Left colon (tissue), 2 donors: ENCODE measurements around the gene PSMD1. TPM values are rescaled to one million over a fixed set of nuclear protein-coding genes. Genes with fewer than 3 reads are reported as not detected.
A peak's percentile ranks its signal among the peaks of the same experiment; 100 is the strongest.

Source experiments
- ATAC-seq: fragments of 200-7000 bp; cut with Tn5 transposase; one replicate; pipeline ENCODE4 v1.9.1; 2020; ENCODE audit warnings: mild to moderate bottlenecking, moderate library complexity
- DNase-seq, 2 donors: peaks; one replicate each; pipeline ENCODE4 v3.0.0-alpha.2; 2020
- intact Hi-C, 2 donors: fragments of 100-400 bp; cut with DNase I in 1 of 2; cut with micrococcal nuclease in 1 of 2; formaldehyde crosslinking; loops; one replicate each; pipeline versions ENCODE4 v1.11.2 to v1.14.0; 2022; cut with DNase I, micrococcal nuclease
- total RNA-seq, 2 donors: library from RNA; stranded (reverse); fragmentation: NEBNext Ultra II Directional; extraction: Animal tissue kit (Norgen Biotek cat#: 25700); gene quantifications; one replicate each; pipeline ENCODE4 v1.2.1, GENCODE V29; 2021
- donor health status: DM: no; HTN: no; CAD: no.
- donor health status: DM: yes; HTN: yes; CAD: no.

Gene PSMD1
- total RNA-seq, 2 donors from 2014 or later = 81.3 to 91.0 TPM

DNA sequence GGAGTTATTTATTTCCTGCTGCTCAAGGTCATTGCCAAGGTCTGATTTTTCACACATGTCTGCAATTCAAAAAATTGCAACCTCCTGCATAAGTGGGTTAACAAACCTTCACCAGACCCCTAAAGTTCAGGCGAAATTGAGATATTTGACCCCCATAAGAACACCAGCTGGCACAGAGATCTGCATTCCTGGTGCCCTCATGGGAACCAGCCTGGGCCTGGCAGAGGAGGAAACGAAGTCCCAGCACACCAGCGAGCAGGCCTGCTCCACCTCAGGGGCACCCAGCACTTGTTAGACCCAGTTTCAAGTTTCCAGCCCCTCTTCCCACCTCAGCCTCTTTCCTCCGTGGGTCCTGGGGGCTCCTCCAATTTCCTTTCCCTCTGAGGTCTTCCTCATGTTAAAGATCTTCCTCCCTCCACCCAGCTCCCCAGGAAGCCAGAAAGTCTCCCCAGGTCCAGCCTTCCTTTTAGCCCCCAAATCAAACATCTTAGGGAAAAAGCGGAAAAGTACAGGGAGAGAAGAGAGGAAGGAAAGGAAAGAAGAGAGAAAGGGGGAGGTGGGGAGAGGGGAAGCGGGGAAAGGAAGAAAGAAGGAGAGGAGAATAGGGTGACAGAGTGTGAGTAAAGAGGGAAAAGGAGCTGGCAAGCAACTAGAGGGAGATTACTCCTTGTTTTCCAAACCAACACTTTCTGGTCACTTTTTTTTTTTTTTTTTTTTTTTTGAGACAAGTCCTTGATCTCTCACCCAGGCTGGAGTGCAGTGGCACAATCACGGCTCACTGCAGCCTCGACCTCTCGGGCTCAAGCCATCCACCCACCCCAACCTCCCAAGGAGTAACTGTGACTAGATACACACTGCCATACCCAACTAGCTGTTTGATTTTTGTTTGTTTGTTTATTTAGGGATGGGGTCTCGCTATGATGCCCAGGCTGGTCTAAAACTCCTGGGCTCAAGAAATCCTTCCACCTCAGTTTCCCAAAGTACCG lies 23.2 kb upstream of the PSMD1 start:
- peak; percentile 0 for ATAC-seq

DNA sequence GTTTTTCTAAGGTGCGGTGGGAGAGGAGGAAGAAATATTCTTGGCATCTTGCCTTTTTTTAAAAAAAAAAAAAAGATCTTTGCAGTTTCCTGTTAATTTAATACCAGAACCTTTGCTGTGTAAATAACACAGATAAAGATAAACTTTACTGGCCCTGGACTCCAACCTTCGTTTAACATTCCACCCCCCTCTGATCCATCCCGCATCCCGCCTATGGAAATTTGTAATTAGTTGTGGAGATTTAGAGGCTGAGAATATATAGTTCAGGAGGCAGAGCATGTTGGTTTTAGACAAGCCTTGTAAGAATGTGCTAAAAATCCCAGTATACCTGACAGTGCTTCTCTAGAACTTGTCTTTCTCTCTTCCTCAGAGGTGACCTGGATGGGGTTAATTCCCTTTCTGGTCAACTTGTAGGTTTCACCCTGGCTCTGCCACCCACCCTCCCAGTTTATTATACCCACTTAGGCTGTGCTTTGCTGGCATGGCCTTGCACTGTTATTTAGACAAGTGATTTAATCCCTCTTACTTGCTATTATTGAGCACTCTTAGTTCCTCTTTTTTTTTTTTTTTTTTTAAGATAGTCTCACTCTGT lies 22.3 kb upstream of the PSMD1 start:
- intact Hi-C loops = no loop called here
- peak; percentile 67 for ATAC-seq
- peak in 1 of 2 donors; percentile 40 for DNase-seq

More for the DNA sequence above, 23.2 kb upstream of the PSMD1 start:
- intact Hi-C loops = no loop called here
- DNase-seq = no peak

DNA sequence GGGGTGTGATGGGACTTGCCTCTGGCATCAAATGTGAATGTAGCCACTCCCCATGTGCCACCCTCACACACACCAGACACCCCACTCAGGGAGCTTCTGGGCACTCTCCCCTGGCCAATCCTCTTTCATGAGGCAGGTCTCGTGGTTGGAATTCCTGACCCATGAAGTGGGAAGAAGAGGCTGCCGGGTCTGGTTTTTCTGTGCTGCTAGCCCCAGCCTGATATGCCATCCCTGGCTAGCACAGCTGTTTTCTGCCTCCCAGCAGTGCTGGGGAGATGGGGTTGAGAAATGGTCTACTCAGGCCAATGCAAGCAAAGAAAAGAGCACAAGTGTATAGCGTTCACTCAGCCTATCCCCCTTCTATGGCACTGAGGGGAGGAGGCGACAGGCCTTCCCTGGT lies 20.5 kb upstream of the PSMD1 start:
- intact Hi-C loops = no loop called here
- DNase-seq (no peak), ATAC-seq (no peak)

DNA sequence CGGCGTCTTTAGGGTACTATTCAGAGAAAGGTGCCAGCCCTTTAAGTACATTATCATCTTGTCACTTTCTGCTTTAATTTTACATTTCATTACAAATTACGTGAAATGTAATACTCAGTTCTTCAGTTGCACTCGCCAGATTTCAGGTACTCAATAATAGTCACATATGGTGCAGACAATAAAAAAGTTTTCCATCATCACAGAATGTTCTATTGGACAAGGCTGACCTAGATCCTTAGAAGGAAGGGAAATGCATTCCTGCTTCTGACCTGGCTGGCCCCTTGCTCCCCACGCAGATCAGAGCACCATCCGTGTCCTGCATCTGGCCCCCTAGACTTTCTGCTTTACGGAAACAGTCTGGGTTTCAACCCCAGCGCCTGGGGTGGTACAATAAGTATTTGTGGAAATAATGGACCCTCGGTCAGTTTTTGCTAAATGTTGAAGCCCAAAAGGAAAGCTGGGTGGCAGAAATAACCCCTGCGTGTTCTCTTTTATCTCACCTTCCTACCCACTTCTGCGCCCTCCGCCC lies 20.0 kb upstream of the PSMD1 start:
- ATAC-seq = no peak
- intact Hi-C loops = no loop called here
- DNase-seq = no peak

DNA sequence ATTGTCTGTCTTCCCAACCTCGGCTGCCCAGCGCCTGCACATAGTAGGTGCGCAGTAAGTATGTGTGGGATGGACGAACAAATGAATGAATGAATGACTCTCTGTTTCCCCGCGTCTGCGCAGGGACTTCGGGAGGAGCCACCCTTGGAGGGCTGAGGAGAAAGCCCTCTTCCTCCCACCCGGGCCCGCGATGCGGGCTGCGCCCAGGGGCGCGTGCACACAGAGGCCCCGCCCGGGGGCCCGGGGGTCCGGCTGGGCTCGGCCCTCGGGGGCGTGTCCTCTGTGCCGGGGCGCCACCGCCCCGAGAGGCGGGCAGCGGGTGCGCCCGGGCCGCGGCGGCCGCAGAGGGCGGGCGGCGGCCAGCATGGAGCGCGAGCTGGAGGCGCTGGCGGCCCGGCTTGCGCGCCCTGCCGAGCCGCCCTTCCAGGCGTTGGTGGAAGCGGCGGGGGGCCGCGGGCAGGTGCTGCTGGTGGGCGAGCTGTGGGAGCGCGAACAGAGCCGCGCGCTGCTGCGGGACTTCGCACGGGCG lies 19.4 kb upstream of the PSMD1 start, which contains the start of gene C2orf72:
Gene C2orf72, plus strand, starts transcription at position 322 of the 529 bp plus-strand sequence. Its CDS starts 43 bp downstream, at position 365.
- peak in 1 of 2 donors; percentile 46 for DNase-seq
- intact Hi-C loops = no loop called here
- ATAC-seq = peak; percentile 56

DNA sequence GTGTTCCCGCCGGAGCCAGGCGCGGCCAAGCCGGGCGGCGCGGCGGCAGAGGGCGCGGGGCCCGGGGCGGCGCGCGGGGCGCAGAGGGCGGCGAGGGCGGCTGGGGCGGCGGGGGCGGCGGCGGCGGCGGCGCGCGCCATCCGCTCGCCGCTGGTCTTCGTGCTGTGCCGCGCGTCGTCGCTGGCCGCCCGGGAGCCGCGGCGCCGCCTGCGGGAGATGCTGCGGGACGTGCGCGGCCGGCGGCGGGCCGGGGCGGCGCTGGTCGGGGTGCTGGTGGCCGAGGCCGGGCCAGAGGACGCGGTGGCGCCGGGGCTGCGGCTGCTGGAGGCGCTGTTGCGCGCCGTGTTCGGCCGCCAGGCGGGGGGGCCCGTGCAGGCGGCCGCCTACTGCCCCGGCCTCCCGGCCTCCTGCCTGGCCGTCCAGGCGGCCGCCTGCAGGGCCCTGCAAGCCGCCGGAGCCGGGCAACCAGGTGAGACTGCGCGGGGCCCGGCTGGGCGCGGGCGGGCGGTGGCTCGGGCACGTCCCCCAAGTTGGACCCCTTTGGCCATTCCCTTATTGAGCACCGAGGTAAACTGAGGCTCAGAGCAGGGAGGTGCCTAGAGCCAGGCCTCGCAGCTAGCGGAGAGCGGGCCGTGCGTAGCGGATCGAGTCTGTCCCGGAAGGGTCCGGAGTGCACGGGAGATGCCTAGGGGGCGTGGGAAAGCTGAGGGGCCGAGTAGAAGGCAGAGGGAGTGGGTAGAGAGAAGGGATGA lies 18.8 kb upstream of the PSMD1 start:
- DNase-seq (peak in 1 of 2 donors; percentile 54), ATAC-seq (peak; percentile 52)
- intact Hi-C loops = no loop called here

DNA sequence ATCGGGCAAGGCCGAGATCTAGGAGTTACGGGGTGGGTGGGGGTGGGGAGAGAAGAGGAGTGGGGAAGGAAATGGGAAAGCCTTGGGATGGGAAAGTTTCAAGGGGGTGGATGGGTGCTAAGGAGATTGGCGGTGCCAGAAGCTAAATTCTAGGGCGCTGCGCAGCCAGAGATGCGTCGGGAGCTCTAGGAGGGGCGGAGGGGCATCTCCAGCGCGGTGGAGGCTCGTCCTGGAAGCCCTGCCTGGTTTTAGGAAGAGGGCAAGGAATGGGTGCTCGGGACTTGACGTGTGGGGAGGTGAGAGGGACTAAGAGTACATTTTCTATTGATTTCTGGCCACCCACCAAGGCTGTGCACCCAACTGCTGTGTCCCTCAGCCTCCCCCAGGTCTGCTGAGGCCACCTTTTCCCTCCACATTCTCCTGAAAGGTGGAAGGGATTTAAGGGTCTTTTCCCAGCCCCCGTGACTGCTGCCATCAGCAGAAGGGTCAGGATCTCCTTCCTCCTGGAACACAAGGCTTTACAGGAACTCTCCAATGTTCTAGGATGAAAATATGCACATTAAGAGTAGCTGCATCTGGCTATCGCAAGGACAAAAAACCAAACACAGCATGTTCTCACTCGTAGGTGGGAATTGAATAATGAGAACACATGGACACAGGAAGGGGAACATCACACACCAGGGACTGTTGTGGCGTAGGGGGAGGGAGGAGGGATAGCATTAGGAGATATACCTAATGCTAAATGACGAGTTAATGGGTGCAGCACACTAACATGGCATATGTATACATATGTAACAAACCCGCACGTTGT lies 18.0 kb upstream of the PSMD1 start:
- ATAC-seq = no peak
- intact Hi-C loops = no loop called here
- no peak for DNase-seq

DNA sequence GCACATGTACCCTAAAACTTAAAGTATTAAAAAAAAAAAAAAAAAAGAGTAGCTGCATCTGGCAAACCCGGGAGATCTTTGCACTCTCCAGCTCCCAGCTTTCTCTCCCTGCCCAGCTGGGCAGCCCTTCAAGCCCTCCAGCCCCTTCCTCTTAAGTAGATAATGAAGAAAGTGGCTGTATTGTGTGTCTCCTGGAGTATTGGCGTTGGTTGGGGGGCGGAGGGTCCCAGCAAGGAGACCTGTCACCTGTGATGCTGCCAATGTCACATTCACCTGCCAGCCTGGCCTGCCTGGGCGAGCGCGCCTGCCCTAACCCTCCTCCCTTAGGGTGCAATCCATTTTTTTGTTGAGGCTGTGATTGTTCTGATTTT lies 17.4 kb upstream of the PSMD1 start:
- ATAC-seq (no peak), DNase-seq (no peak)
- intact Hi-C loops = no loop called here

DNA sequence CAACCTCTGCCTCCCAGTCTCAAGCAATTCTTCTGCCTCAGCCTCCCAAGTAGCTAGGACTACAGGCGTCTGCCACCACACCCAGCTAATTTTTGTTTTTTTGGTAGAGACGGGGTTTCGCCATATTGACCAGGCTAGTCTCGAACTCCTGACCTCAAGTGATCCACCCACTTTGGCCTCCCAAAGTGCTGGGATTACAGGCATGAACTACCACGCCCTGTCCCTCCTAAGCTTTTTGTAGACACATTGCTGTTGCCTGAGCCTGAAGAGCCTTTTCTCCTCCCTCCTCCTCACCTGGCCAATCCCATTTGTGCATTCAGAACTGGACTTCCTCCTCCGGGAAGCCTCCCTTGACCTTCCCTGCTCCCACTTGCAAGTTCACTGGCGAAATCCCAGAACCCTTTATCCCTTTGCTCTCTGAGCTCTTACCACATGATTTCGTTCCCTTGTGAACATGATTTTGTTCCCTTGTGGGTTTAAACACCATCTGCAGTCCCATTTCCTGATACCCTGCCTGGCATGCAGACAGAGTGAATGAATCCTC lies 16.8 kb upstream of the PSMD1 start:
- intact Hi-C loops = no loop called here
- ATAC-seq (peak; percentile 52), DNase-seq (peak in 1 of 2 donors; percentile 48)

DNA sequence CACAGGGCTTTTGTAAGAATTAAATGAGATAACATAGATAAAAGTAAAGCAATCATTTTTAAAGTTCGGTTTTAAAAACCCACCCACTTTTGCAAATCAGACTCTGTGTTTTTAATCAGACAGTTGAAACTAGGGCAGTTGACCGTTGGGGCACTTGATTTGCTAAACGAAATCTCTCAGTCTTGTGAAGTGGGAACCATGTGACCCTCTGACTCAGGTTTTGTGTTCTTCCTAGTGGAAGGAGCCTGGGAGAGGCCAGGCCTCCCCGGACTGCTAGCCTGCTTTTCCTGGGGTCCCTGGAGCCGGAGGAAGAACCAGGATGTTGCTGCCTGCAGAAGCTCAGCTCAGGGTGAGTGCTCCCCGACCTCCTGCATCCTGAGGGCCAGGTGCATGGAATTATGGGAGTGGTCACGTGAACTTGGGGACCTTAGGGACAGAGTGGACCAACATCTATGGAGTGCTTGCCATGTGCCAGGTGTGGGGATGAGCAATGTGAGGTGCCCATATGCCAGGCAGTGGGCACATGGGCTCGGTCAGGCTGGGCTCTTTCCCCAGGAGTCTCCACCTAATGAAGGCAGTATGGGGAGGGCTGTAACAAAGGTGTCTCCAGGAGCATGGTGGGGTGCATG lies 15.5 kb upstream of the PSMD1 start:
- ATAC-seq (no peak), DNase-seq (no peak)
- intact Hi-C loops = no loop called here

DNA sequence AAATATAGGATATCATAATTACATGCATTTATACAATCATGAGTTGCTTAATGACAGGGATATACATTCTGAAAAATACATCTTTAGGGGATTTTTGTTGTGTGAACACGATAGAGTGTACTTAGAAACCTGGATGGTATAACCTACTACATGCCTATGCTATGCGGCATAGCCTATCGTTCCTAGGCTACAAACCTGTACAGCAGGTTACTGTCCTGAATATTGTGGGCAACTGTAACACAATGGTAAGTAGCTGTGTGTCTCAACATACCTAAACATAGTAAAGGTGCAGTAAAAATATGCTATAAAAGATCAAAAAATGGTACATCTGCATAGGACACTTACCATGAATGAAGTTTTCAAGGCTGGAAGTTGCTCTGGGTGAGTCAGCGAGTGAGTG lies 12.9 kb upstream of the PSMD1 start:
- intact Hi-C loops = no loop called here
- no peak for DNase-seq
- no peak for ATAC-seq

DNA sequence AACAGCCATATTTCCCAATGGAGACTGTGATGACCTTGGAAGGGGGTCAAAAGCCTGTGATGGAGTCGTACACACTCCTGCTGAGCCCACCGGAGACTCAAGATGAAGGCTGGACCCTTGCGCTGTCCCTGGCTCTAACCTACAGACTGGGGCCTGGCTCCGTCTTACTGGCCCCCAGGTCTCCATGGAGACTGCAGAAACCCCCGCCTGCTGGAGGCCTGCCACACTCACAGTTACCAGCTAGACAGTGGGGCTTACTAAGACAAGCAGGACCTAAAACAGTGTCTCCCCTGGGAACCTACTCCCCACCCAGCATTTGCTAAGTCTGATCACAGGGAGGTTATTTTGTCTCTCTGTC lies 9.8 kb upstream of the PSMD1 start:
- DNase-seq = no peak
- intact Hi-C loops = no loop called here
- ATAC-seq = no peak

DNA sequence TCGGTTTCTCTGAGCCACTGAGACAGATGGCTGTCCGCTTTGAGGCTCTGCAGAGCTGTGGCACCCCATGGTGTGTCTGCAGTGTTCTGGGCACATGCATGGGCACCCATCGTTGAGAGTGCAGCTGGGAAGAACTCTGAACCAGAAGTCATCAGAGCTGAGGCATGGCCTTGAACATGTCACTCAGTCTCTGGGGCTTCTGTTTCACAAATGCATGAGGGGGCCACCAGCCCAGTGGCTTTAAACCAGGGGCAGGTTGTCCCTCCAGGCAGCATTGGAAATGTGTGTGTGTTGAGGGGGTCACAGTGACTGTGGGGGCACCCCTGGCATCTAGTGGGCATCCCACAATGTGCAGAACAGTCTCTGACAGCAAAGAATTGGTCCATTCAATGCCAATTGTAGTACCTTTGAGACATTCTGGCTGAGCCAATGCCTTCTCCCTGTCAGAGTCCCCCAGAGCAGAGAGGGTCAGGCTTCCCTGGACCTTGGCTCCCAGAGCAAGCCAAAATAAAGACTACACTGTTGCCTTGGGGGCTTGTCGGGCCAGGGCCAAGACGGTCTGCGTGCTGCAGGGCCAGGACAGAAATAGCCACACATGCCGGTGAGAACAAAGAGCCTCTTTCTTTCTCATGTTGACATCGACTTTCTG lies 9.3 kb upstream of the PSMD1 start:
- no peak for DNase-seq
- intact Hi-C loops = no loop called here
- ATAC-seq = no peak

DNA sequence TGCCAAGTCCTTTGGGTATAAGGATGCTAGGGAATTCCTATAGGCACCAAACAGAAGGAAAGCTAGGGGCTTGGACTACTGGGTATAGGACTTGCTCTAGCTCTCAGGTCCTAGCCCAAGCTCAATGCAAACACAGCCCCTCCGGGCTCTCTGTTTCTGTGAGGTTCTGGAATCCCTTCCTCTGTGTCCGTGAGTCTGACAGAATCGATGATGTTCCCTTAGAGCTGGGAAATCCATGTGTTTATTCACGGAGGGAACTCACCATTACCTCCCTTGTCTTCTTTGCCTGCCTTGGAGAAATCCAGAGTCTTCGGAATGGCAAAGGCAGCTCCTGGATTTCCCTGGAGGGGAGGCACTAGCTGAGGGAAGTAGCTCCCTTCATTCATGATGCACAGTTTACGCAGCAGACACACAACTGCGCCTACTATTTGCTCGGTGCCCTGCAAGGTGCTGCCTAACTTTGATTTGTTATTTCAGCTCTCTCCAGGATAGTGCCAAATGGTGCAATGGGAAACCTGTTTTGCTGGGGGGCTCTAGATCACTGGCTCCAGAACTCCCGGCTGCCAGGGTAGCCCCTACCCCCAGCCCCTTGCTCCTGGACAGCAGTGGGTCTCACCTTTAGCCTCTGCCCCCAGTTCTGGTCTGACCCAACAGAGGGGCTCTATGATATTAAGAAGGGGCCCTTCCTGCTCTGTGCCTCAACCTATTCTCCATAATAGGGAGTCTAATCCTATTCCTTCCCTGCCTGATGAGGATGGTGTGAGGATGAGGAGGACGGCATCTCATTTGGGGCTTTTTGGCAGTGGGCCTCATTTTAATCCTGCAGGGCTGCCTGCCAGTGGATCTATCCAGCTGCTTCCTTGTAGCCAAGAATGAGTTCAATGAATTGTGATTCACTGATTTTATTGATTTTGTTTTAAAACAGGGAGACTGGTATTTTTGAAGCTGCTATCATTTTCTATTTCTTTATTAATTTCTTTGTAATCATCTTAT lies 8.4 kb upstream of the PSMD1 start:
- DNase-seq (no peak), ATAC-seq (no peak)
- intact Hi-C loops = no loop called here

DNA sequence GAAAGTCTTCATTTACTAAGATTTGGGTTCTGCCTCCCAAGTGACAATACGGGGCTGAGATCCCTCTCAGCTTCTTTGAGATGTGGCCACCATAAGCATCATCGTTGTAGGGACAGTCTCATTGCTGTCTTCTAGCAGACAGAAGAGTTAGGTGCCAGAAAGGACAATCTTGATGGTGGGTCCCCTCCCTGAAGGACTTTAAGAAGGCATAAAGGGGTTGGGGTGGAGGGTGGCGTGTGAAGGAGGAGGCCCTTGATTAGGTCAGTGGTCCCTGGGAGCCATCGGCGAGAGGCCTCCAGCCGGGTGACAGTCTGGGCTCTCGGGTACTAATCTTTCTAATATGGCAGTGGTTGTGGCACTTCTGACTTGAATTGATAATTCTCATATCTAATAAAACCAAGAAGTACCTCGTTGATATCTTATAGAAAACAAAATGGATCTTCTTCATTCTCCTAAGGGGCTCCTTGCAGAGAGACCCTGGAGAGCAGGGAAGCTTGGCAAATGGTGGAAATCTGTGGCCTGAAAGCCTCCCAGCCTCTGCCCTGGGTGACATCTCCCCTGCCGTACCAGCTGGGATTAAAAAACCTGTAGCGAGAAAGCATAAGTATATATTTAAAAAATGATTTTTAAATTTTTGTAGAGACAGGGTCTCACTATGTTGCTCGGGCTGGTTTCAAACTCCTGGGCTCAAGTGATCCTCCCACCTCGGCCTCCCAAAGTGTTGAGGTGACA lies 7.2 kb upstream of the PSMD1 start:
- DNase-seq (no peak), ATAC-seq (no peak)
- intact Hi-C loops = no loop called here
